Measurements from ENCODE around the gene NUMB.

Gene NUMB

DNA sequence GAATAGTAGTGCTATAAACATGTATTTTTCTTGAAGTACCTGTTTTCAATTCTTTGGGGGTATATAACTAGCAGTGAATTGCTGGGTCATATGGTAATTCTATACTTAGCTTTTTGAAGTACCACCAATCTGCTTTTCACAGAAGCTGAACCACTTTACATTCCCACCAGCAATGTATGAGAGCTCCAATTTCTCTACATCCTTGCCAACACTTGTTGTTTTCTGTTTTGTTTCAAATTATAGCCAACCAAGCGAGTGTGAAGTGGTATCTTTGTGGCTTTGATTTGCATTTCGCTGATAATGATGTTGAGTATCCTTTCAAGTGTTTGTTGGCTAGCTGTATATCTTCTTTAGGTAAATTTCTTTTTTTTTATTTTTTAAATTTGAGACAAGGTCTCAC, 125.3 kb downstream of the NUMB start:
- in situ Hi-C loops (cut with MboI; ENCODE audit: low pct_unique_long_range_greater_than_20kb, low sequenced_read_pairs, unreplicated experiment), result no loop called here
- DNase-seq (ENCODE audit: low spot score), result no peak
- TF ChIP-seq, protein P1, sequence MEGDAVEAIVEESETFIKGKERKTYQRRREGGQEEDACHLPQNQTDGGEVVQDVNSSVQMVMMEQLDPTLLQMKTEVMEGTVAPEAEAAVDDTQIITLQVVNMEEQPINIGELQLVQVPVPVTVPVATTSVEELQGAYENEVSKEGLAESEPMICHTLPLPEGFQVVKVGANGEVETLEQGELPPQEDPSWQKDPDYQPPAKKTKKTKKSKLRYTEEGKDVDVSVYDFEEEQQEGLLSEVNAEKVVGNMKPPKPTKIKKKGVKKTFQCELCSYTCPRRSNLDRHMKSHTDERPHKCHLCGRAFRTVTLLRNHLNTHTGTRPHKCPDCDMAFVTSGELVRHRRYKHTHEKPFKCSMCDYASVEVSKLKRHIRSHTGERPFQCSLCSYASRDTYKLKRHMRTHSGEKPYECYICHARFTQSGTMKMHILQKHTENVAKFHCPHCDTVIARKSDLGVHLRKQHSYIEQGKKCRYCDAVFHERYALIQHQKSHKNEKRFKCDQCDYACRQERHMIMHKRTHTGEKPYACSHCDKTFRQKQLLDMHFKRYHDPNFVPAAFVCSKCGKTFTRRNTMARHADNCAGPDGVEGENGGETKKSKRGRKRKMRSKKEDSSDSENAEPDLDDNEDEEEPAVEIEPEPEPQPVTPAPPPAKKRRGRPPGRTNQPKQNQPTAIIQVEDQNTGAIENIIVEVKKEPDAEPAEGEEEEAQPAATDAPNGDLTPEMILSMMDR (IDR thresholded peaks at IDR 0.05; ENCODE audit: extremely low read depth, insufficient read depth, missing control alignments), result no peak

DNA sequence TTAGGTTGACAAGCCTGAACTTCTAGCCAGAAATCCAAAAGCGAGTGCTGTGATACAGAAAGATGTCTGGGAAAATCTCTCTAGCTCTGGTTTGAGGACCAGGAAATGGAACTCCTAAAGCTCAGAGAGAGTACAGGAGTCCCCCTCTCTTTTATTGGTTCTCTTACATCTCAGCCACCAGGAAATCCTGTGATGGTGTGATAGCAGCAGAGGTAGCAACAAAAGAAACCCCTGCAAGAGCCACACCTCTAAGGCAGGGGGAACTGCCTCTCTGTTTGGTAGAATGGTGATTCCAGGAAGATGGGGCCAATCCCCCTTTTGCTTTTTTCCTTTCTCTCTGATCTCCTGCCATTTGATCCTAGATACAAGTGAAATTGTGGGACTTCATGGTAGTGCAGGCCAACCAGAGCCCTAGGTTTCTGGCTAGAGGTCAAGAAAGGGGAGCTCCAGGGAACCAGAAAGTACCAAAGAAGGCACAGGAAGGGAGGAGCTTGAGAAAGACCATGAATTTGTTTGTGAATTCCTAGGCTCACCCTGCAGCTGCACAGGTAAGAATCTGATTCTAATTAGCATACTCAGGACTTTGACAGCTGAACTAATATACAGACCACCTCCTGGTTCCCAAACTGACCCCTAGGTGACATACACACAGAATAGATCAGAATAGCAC, 132.6 kb downstream of the NUMB start:
- no peak for DNase-seq (ENCODE audit: low spot score)
- in situ Hi-C loops (cut with MboI; ENCODE audit: low pct_unique_long_range_greater_than_20kb, low sequenced_read_pairs, unreplicated experiment), result no loop called here

DNA sequence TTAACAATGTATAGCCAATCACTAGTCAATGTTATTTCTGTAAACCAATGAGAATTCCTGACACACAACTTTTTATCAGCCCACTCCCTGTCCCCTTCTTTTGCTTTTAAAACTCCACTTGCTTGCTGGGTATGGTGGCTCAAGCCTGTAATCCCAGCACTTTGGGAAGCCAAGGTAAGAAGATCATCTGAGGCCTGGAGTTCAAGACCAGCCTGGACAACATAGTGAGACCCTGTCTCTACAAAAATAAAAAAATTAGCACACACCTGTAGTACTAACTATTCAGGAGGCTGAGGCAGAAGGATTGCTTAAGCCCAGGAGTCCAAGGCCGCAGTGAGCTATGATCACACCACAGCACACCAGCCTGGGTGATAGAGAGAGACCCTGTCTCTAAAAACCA, 133.3 kb downstream of the NUMB start:
- TF ChIP-seq, protein P1 (IDR thresholded peaks at IDR 0.05; ENCODE audit: extremely low read depth, insufficient read depth, missing control alignments), result no peak
- DNase-seq (ENCODE audit: low spot score), result no peak
- in situ Hi-C loops (cut with MboI; ENCODE audit: low pct_unique_long_range_greater_than_20kb, low sequenced_read_pairs, unreplicated experiment), result no loop called here

More for the DNA sequence above, 132.6 kb downstream of the NUMB start:
- TF ChIP-seq, protein P1 (IDR thresholded peaks at IDR 0.05; ENCODE audit: extremely low read depth, insufficient read depth, missing control alignments), result no peak

DNA sequence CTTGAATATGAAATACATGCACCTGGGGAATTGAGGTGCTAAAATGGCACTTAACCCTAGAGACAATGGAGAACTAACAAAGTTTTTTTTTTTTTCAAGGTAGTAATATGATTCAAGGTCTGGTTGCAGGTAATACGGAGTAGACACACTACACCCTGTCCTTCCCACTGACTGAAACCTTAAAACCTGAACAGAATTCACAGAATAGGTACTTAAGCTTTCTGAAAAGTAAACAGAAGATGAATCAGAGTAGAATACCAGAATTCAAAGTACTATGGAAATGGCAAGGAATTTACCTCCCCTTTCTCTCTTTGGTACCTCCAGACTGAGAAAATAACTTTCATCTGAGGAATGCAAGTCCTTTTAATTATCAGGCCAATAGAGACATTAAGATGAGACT, 133.8 kb downstream of the NUMB start:
- TF ChIP-seq, protein P1 (IDR thresholded peaks at IDR 0.05; ENCODE audit: extremely low read depth, insufficient read depth, missing control alignments), result no peak
- in situ Hi-C loops (cut with MboI; ENCODE audit: low pct_unique_long_range_greater_than_20kb, low sequenced_read_pairs, unreplicated experiment), result no loop called here
- no peak for DNase-seq (ENCODE audit: low spot score)

DNA sequence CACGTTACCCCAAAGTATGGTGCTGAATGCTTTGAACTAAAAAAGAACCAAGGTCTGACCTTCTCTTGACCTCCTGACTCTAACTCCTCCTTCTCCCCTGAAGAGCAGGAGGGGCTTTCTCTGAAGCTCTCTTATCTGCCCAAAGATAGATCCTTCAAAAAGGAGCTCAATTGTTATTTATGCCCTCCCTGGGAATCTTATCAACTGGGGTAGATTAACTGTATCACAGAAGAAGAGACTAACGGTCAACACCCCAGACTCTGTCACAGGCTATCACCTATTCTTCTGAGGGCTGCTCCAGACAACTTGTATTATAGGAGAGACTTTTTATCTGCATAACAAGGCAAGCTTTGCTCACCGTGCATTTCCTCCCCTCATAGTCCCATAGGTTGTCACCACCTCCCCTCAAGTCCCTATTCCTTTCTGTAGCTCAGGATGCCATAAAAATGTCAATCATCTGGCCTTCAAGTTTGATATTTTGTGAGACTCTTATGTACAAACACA, 134.4 kb downstream of the NUMB start:
- in situ Hi-C loops (cut with MboI; ENCODE audit: low pct_unique_long_range_greater_than_20kb, low sequenced_read_pairs, unreplicated experiment), result no loop called here
- no peak for DNase-seq (ENCODE audit: low spot score)
- TF ChIP-seq, protein P1 (IDR thresholded peaks at IDR 0.05; ENCODE audit: extremely low read depth, insufficient read depth, missing control alignments), result no peak

DNA sequence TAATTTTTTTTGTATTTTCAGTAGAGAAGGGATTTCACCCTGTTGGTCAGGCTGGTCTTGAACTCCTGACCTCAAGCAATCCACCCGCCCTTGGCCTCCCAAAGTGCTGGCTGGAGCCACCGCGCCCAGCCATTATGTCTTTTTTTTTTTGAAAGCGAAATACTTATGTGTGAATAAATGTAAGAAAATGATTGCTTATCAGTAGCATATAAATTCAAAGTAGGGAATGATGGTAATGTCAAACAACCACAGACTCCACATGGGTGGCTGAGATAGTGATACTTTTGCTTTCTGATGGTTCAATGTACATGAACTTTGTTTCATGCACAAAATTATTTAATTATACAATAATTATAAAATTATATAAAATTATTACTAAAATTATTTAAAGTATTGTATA, 145.2 kb downstream of the NUMB start:
- in situ Hi-C loops (cut with MboI; ENCODE audit: low pct_unique_long_range_greater_than_20kb, low sequenced_read_pairs, unreplicated experiment), result no loop called here
- TF ChIP-seq, protein P1 (IDR thresholded peaks at IDR 0.05; ENCODE audit: extremely low read depth, insufficient read depth, missing control alignments), result no peak
- DNase-seq (ENCODE audit: low spot score), result no peak

Data from GM13977 (cell line).